GM23338 (cell line): ENCODE data around the gene HTR3E. TPM values are rescaled to one million over a fixed set of nuclear protein-coding genes. Genes with fewer than 3 reads are reported as not detected.

Experiments
- ATAC-seq: fragments of 200-7000 bp; cut with Tn5 transposase; 3 replicates; pipeline ENCODE4 v1.9.1; 2020
- DNase-seq: peaks from one replicate; pipeline ENCODE4 v3.0.0-alpha.2; 2015; ENCODE audit warnings: low spot score
- H2AFZ ChIP-seq: fragments of 200-600 bp; sonication (generic); 2 replicates; pipeline ENCODE4 v1.8.0; 2016; ENCODE audit warnings: antibody characterized with exemption, mild to moderate bottlenecking, moderate library complexity
- H3F3A ChIP-seq: fragments of 200-600 bp; sonication (generic); replicated peaks from 2 replicates; pipeline ENCODE4 v1.8.0; 2017; ENCODE audit warnings: antibody characterized with exemption, mixed run types, low read depth
- H3K27ac ChIP-seq: fragments of 200-600 bp; sonication (generic); 2 replicates; pipeline ENCODE4 v1.6.1; 2016; ENCODE audit warnings: low read depth
- H3K27me3 ChIP-seq: fragments of 200-600 bp; sonication (generic); 2 replicates; pipeline ENCODE4 v1.8.0; 2016; ENCODE audit warnings: mild to moderate bottlenecking, mixed run types, moderate library complexity; ENCODE audit not compliant: insufficient read depth
- H3K36me3 ChIP-seq: fragments of 200-600 bp; sonication (generic); 2 replicates; pipeline ENCODE4 v1.8.0; 2016; ENCODE audit warnings: mild to moderate bottlenecking; ENCODE audit not compliant: insufficient read depth
- H3K4me1 ChIP-seq: fragments of 200-600 bp; sonication (generic); 2 replicates; pipeline ENCODE4 v1.8.0; 2016; ENCODE audit warnings: mild to moderate bottlenecking, moderate library complexity; ENCODE audit not compliant: insufficient read depth
- H3K4me2 ChIP-seq: fragments of 200-600 bp; sonication (generic); 2 replicates; pipeline ENCODE4 v1.7.1; 2017; ENCODE audit warnings: mixed run types
- H3K4me3 ChIP-seq: fragments of 200-600 bp; sonication (generic); 2 replicates; pipeline ENCODE4 v1.6.1; 2016; ENCODE audit warnings: mixed run types
- H3K79me2 ChIP-seq: fragments of 200-600 bp; sonication (generic); replicated peaks from 2 replicates; pipeline ENCODE4 v1.8.0; 2017; ENCODE audit warnings: mild to moderate bottlenecking; ENCODE audit not compliant: insufficient read depth
- H3K9me2 ChIP-seq: fragments of 200-600 bp; sonication (generic); 2 replicates; pipeline ENCODE4 v1.8.0; 2017; ENCODE audit not compliant: insufficient read depth
- H4K20me1 ChIP-seq: fragments of 200-600 bp; sonication (generic); replicated peaks from 2 replicates; pipeline ENCODE4 v1.8.0; 2017; ENCODE audit warnings: mild to moderate bottlenecking; ENCODE audit not compliant: insufficient read depth
- H3K27ac Mint-ChIP-seq: 2 replicates; pipeline ENCODE4 v1.8.0; 2020; ENCODE audit warnings: inconsistent platforms, mild to moderate bottlenecking, moderate library complexity, mixed read lengths
- H3K27me3 Mint-ChIP-seq: 3 replicates; pipeline ENCODE4 v1.8.0; 2022; ENCODE audit warnings: low read depth, mild to moderate bottlenecking, moderate library complexity, mixed read lengths, inconsistent platforms; ENCODE audit not compliant: insufficient read depth, poor library complexity
- H3K36me3 Mint-ChIP-seq: 3 replicates; pipeline ENCODE4 v1.8.0; 2021; ENCODE audit warnings: low read depth, mild to moderate bottlenecking, inconsistent platforms, moderate library complexity, mixed read lengths
- H3K4me1 Mint-ChIP-seq: 3 replicates; pipeline ENCODE4 v1.8.0; 2020; ENCODE audit warnings: mild to moderate bottlenecking, inconsistent platforms, mixed read lengths
- H3K4me3 Mint-ChIP-seq: 3 replicates; pipeline ENCODE4 v1.8.0; 2021; ENCODE audit warnings: moderate library complexity, mild to moderate bottlenecking, inconsistent platforms, mixed read lengths
- H3K9me3 Mint-ChIP-seq: 3 replicates; pipeline ENCODE4 v1.8.0; 2020; ENCODE audit warnings: moderate library complexity, mild to moderate bottlenecking, inconsistent platforms, mixed read lengths
- CREB1 ChIP-seq: fragments of 250-450 bp; sonication (Bioruptor Pico); IDR thresholded peaks from 2 replicates; pipeline ENCODE4 v1.5.0; 2020; ENCODE audit warnings: low read depth, mild to moderate bottlenecking, moderate library complexity
- EZH2 ChIP-seq: fragments of 200-600 bp; sonication (generic); IDR thresholded peaks from one replicate; pipeline ENCODE4 v1.8.0; 2017; ENCODE audit warnings: antibody characterized with exemption, mild to moderate bottlenecking, low read depth; ENCODE audit not compliant: unreplicated experiment
- EZH2phosphoT487 ChIP-seq: fragments of 200-600 bp; sonication (generic); IDR thresholded peaks from one replicate; pipeline ENCODE4 v1.8.1; 2018; ENCODE audit warnings: antibody characterized with exemption; ENCODE audit not compliant: unreplicated experiment
- JUNB ChIP-seq: IDR thresholded peaks from one replicate; pipeline ENCODE4 v1.6.1; 2016; ENCODE audit warnings: antibody characterized with exemption; ENCODE audit not compliant: unreplicated experiment
- NANOG ChIP-seq: IDR thresholded peaks from 2 replicates; pipeline ENCODE4 v1.6.1; 2016; ENCODE audit warnings: antibody characterized with exemption, borderline replicate concordance
- POLR2AphosphoS5 ChIP-seq: IDR thresholded peaks from 2 replicates; pipeline ENCODE4 v1.6.1; 2016; ENCODE audit warnings: antibody characterized with exemption, low read depth
- REST ChIP-seq: IDR thresholded peaks from one replicate; pipeline ENCODE4 v1.6.1; 2018; ENCODE audit warnings: antibody characterized with exemption; ENCODE audit not compliant: unreplicated experiment
- STAT1 ChIP-seq: IDR thresholded peaks from one replicate; pipeline ENCODE4 v1.6.1; 2016; ENCODE audit warnings: antibody characterized with exemption; ENCODE audit not compliant: unreplicated experiment
- ZNF114 ChIP-seq: fragments of 250-450 bp; sonication (Bioruptor Pico); IDR thresholded peaks from 2 replicates; pipeline ENCODE4 v1.5.0; 2020; ENCODE audit warnings: mild to moderate bottlenecking, moderate library complexity
- ZNF331 ChIP-seq: fragments of 250-450 bp; sonication (Bioruptor Pico); IDR thresholded peaks from 2 replicates; pipeline ENCODE4 v1.5.0; 2020; ENCODE audit warnings: low read depth, mild to moderate bottlenecking, moderate library complexity
- ZNF462 ChIP-seq: fragments of 250-450 bp; sonication (Bioruptor Pico); IDR thresholded peaks from 2 replicates; pipeline ENCODE4 v1.5.0; 2020; ENCODE audit warnings: mild to moderate bottlenecking, moderate library complexity
- long read RNA-seq: library from polyadenylated mRNA; unstranded; transcript quantifications from one replicate; pipeline ENCODE4 v2.0.0, GENCODE V29; 2020; ENCODE audit not compliant: unreplicated experiment
- polyA plus RNA-seq: library from polyadenylated mRNA; unstranded; fragments of >200 nt; fragmentation: Nextera tagmentation; extraction: Ambion mirVana; gene quantifications from 2 replicates; pipeline ENCODE4 v1.2.1, GENCODE V29; 2016
- total RNA-seq: library from RNA; depleted of rRNA; stranded (reverse); fragments of >200 nt; shearing (Covaris generic); gene quantifications from 2 replicates; pipeline ENCODE4 v1.2.3, GENCODE V29; 2014; rRNA removed
- TF ChIP-seq, protein P1 (sequence below): IDR thresholded peaks from 2 replicates; pipeline ENCODE4 v1.6.1; 2016; ENCODE audit warnings: antibody characterized with exemption
- TF ChIP-seq, protein P2 (sequence below), 2 experiments: fragments of 200-600 bp in 1 of 2; sonication (generic) in 1 of 2; conservative IDR thresholded peaks; 2 replicates each; pipeline versions ENCODE4 v1.5.1 to v1.6.1; 2016 to 2017; ENCODE audit warnings: antibody characterized with exemption in 2 of 2, low read depth in 2 of 2, mild to moderate bottlenecking in 2 of 2, moderate library complexity in 1 of 2

Gene HTR3E, protein sequence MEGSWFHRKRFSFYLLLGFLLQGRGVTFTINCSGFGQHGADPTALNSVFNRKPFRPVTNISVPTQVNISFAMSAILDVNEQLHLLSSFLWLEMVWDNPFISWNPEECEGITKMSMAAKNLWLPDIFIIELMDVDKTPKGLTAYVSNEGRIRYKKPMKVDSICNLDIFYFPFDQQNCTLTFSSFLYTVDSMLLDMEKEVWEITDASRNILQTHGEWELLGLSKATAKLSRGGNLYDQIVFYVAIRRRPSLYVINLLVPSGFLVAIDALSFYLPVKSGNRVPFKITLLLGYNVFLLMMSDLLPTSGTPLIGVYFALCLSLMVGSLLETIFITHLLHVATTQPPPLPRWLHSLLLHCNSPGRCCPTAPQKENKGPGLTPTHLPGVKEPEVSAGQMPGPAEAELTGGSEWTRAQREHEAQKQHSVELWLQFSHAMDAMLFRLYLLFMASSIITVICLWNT
- total RNA-seq: not detected in 2 replicates
- polyA plus RNA-seq: not detected in 2 replicates
- long read RNA-seq: 0 reads

DNA sequence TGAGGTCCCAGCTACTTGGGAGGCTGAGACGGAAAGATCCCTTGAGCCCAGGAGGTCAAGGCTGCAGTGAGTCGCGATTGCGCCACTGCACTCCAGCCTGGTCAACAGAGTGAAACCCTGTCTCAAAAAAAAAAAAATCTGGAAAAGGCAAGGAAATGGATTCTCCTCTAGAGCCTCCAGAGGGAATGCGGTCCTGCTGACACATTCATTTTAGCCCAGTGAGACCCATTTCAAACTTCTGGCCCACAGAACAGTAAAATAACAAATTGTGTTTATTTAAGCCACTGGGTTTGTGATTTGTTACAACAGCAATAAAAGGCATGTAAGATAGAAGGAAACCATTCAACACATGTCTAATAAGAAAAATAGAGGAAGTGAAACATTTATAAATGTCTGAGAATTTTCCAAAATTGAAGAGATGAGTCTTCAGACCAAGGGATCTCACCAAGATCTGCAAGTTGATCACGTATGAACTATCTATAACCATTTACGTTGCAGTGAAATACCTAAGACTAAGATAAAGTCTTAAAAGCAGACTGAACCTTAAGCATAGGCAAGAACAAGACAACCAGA lies at the start of gene HTR3E:
Gene HTR3E (plus strand): TSS at position 254 of the 573 bp plus-strand sequence. CDS start 466 bp downstream, outside the sequence.
- Histone ChIP-seq H3K4me1 (no peaks in the 10 kb centered on the region), H3K4me2 (no peak within 1 kb of the TSS), H3K27me3 (no peaks in the 10 kb centered on the region), H3K79me2 (no peaks in the 10 kb centered on the region), H3K36me3 (no peaks in the 10 kb centered on the region), H3K4me3 (no peak within 1 kb of the TSS), H3K27ac (no peak within 1 kb of the TSS), H3F3A (no peaks in the 10 kb centered on the region), H2AFZ (no peak within 1 kb of the TSS), H3K9me2 (no peaks in the 10 kb centered on the region), H4K20me1 (no peaks in the 10 kb centered on the region)
- no peak for TF ChIP-seq JUNB
- no peak for TF ChIP-seq NANOG
- TF ChIP-seq REST: no peak
- TF ChIP-seq, protein P1, sequence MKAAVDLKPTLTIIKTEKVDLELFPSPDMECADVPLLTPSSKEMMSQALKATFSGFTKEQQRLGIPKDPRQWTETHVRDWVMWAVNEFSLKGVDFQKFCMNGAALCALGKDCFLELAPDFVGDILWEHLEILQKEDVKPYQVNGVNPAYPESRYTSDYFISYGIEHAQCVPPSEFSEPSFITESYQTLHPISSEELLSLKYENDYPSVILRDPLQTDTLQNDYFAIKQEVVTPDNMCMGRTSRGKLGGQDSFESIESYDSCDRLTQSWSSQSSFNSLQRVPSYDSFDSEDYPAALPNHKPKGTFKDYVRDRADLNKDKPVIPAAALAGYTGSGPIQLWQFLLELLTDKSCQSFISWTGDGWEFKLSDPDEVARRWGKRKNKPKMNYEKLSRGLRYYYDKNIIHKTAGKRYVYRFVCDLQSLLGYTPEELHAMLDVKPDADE: no peak
- TF ChIP-seq, protein P2, sequence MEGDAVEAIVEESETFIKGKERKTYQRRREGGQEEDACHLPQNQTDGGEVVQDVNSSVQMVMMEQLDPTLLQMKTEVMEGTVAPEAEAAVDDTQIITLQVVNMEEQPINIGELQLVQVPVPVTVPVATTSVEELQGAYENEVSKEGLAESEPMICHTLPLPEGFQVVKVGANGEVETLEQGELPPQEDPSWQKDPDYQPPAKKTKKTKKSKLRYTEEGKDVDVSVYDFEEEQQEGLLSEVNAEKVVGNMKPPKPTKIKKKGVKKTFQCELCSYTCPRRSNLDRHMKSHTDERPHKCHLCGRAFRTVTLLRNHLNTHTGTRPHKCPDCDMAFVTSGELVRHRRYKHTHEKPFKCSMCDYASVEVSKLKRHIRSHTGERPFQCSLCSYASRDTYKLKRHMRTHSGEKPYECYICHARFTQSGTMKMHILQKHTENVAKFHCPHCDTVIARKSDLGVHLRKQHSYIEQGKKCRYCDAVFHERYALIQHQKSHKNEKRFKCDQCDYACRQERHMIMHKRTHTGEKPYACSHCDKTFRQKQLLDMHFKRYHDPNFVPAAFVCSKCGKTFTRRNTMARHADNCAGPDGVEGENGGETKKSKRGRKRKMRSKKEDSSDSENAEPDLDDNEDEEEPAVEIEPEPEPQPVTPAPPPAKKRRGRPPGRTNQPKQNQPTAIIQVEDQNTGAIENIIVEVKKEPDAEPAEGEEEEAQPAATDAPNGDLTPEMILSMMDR (conservative IDR thresholded peaks at IDR 0.05; ENCODE audit: low read depth in 2 of 2): no peak
- no peak for TF ChIP-seq CREB1
- TF ChIP-seq ZNF114 (CRISPR knock-in tag): no peak
- TF ChIP-seq ZNF331 (CRISPR knock-in tag): no peak
- TF ChIP-seq STAT1: no peak
- TF ChIP-seq ZNF462 (CRISPR knock-in tag): no peak
- no peak for TF ChIP-seq POLR2AphosphoS5
- no peak for TF ChIP-seq EZH2phosphoT487
- TF ChIP-seq EZH2: no peak
- ATAC-seq (no peak), DNase-seq (no peak)
- Mint-ChIP-seq H3K36me3 (no peaks in the 10 kb centered on the region), H3K27ac (no peak within 1 kb of the TSS), H3K9me3 (peaks cover 11% of the 10 kb centered on the region), H3K4me1 (no peaks in the 10 kb centered on the region), H3K4me3 (no peak within 1 kb of the TSS), H3K27me3 (peaks cover 5% of the 10 kb centered on the region)
